Gastrocnemius medialis (tissue), 4 donors: Measurements from ENCODE around the gene HNRNPA1. TPM values are rescaled to one million over a fixed set of nuclear protein-coding genes. Genes with fewer than 3 reads are reported as not detected.
"Not testable (repeated sequence)": the region's sequence is repeated elsewhere in the genome, so short reads cannot be mapped to it uniquely, and the experiment has no call there.

Experiments
- ATAC-seq, 2 donors: fragments of 150-250 bp; one replicate each; pipeline ENCODE4 v1.9.1; 2016
- DNase-seq, 2 donors: peaks; one replicate each; pipeline ENCODE4 v3.0.0-alpha.2; 2019
- H3K27ac ChIP-seq, 4 donors: fragments of 200-600 bp; sonication (generic); 1 replicate in 1 of 4; 2 replicates in 3 of 4; pipeline ENCODE4 v1.5.1; 2016 to 2018; ENCODE audit warnings: mild to moderate bottlenecking in 2 of 4, moderate library complexity in 1 of 4
- H3K27me3 ChIP-seq, 3 donors: fragments of 200-600 bp; sonication (generic) in 2 of 3; 1 replicate in 1 of 3; 2 replicates in 2 of 3; pipeline versions ENCODE4 v1.5.1 to v1.6.0; 2016 to 2019; ENCODE audit warnings: mild to moderate bottlenecking in 1 of 3, moderate library complexity in 1 of 3
- H3K36me3 ChIP-seq, 2 donors: fragments of 200-600 bp; sonication (generic) in 1 of 2; one replicate each; pipeline ENCODE4 v1.5.1; 2017 to 2018
- H3K4me1 ChIP-seq, 2 donors: fragments of 200-600 bp; sonication (generic) in 1 of 2; one replicate each; pipeline ENCODE4 v1.5.1; 2016 to 2017; ENCODE audit warnings: mild to moderate bottlenecking in 2 of 2
- H3K4me3 ChIP-seq, 4 donors: fragments of 200-600 bp; sonication (generic) in 3 of 4; 1 replicate in 1 of 4; 2 replicates in 3 of 4; pipeline ENCODE4 v1.5.1; 2016 to 2019; ENCODE audit warnings: mild to moderate bottlenecking in 2 of 4
- H3K9me3 ChIP-seq, 3 donors: fragments of 200-600 bp; sonication (generic) in 2 of 3; 1 replicate in 1 of 3; 2 replicates in 2 of 3; pipeline ENCODE4 v1.5.1; 2016 to 2019
- CTCF ChIP-seq, 5 experiments: fragments of 450-650 bp in 3 of 5; fragments of 200-600 bp in 2 of 5; sonication (generic) in 2 of 5; IDR thresholded peaks in 4 of 5; conservative IDR thresholded peaks in 1 of 5; 1 replicate in 4 of 5; 2 replicates in 1 of 5; pipeline ENCODE4 v1.5.1; 2016 to 2019; ENCODE audit warnings: antibody characterized with exemption in 5 of 5, mild to moderate bottlenecking in 3 of 5, moderate library complexity in 3 of 5
- POLR2A ChIP-seq, 2 donors: fragments of 450-650 bp; IDR thresholded peaks; one replicate each; pipeline ENCODE4 v1.6.1; 2017; ENCODE audit warnings: antibody characterized with exemption in 2 of 2, mild to moderate bottlenecking in 2 of 2, moderate library complexity in 2 of 2
- in situ Hi-C, 4 donors: fragments of 200-750 bp; cut with MboI; loops; one replicate each; pipeline versions ENCODE4 v1.15.0 to v1.8.0; 2017; ENCODE audit warnings: low sequenced_read_pairs in 4 of 4
- intact Hi-C: fragments of 100-400 bp; cut with DNase I; formaldehyde crosslinking; loops from one replicate; pipeline ENCODE4 v1.15.1; 2023; ENCODE audit warnings: low total_unique reads
- total RNA-seq, 4 donors: library from RNA; depleted of rRNA; stranded (reverse); fragments of >200 nt; gene quantifications; one replicate each; pipeline versions ENCODE4 v1.1.0 to v1.2.3, GENCODE V29; 2016

HNRNPA1 gene
- total RNA-seq, 4 donors from 2014 or later = 146 to 412 (median 186) TPM

GRCh38 chr12:54324617-54325441 lies 44.3 kb downstream of the HNRNPA1 start, which contains the start of gene COPZ1:
TSS of gene COPZ1 (plus strand) at chr12:54325131. CDS start at chr12:54325164, 33 bp downstream.
- DNase-seq (peak; percentile 96 to 99), ATAC-seq (peak; percentile 99 to 100)
- TF ChIP-seq CTCF (IDR thresholded peaks at IDR 0.05 in 4 of 5, conservative IDR thresholded peaks at IDR 0.05 in 1 of 5) = peak; percentile 56 to 77 (median 67)
- peak; percentile 71 to 73 for TF ChIP-seq POLR2A (IDR thresholded peaks at IDR 0.05)
- Histone ChIP-seq H3K36me3 (no peaks in the 10 kb centered on the region), H3K9me3 (no peaks in the 10 kb centered on the region), H3K27me3 (no peaks in the 10 kb centered on the region), H3K4me3 (peak within 1 kb of the TSS; percentile 79 to 86 (median 84)), H3K4me1 (peaks cover 16 to 29% of the 10 kb centered on the region in 2 donors), H3K27ac (peak within 1 kb of the TSS; percentile 82 to 91 (median 88))
- intact Hi-C loops (loop anchor here (1.0 to 5.0 kb wide), 4 partner anchors 31 to 72 kb away; partner anchors contain the start of genes CBX5, GPR84 and HNRNPA1), in situ Hi-C loops (no loop called here)

GRCh38 chr12:54325442-54326109 lies 45.0 kb downstream of the HNRNPA1 start:
- in situ Hi-C loops = not testable (repeated sequence)

GRCh38 chr12:54328595-54329337 lies 48.2 kb downstream of the HNRNPA1 start:
- in situ Hi-C loops = no loop called here
- Histone ChIP-seq H3K9me3 (no peaks in the 10 kb centered on the region), H3K4me1 (peaks cover 22 to 34% of the 10 kb centered on the region in 2 donors), H3K27ac (no peak overlapping the region), H3K4me3 (no peak overlapping the region), H3K27me3 (no peaks in the 10 kb centered on the region), H3K36me3 (no peaks in the 10 kb centered on the region)
- intact Hi-C loops = loop anchor here (5.0 kb wide), 1 partner anchor 34 kb away; the partner anchor contains the start of gene GPR84
- ATAC-seq (no peak), DNase-seq (no peak)
- TF ChIP-seq CTCF (IDR thresholded peaks at IDR 0.05 in 4 of 5, conservative IDR thresholded peaks at IDR 0.05 in 1 of 5) (no peak), POLR2A (IDR thresholded peaks at IDR 0.05) (no peak)

More at GRCh38 chr12:54325442-54326109, 45.0 kb downstream of the HNRNPA1 start:
- not testable (repeated sequence) for H3K36me3 ChIP-seq, H3K27me3 ChIP-seq, DNase-seq, H3K9me3 ChIP-seq, ATAC-seq
- intact Hi-C loops = loop anchor here (2.0 to 5.0 kb wide), 3 partner anchors 37 to 73 kb away; partner anchors contain the start of genes CBX5, GPR84 and HNRNPA1
- Histone ChIP-seq H3K4me1 (peaks cover 18 to 31% of the 10 kb centered on the region in 2 donors), H3K4me3 (peak overlapping the region; percentile 79 to 86 (median 84)), H3K27ac (peak overlapping the region; percentile 82 to 91 (median 88))

- Histone ChIP-seq H3K9me3 (no peaks in the 10 kb centered on the region), H3K27me3 (no peaks in the 10 kb centered on the region), H3K4me1 (peaks cover 16 to 34% of the 10 kb centered on the region in 2 donors), H3K36me3 (no peaks in the 10 kb centered on the region), H3K27ac (no peak overlapping the region), H3K4me3 (no peak overlapping the region)
- TF ChIP-seq POLR2A (IDR thresholded peaks at IDR 0.05) = no peak
- TF ChIP-seq CTCF (IDR thresholded peaks at IDR 0.05 in 4 of 5, conservative IDR thresholded peaks at IDR 0.05 in 1 of 5) = no peak
- no peak for DNase-seq
- in situ Hi-C loops (no loop called here), intact Hi-C loops (loop anchor here (5.0 kb wide), 1 partner anchor 33 kb away; the partner anchor contains the start of gene GPR84)
- ATAC-seq = no peak
These were observed 49.2 kb downstream of the HNRNPA1 start for GRCh38 chr12:54329759-54330158.
